GF-D8 (cell line): ENCODE measurements around the gene EWSR1.
"Not testable (repeated sequence)": the region's sequence is repeated elsewhere in the genome, so short reads cannot be mapped to it uniquely, and the experiment has no call there.

Experiments used
- DNase-seq: peaks from one replicate; lab custom pipeline; 2025; lab: John Stamatoyannopoulos, UW

The EWSR1 gene

GRCh38 chr22:29247891-29248290, 20.2 kb upstream of the EWSR1 start:
- not testable (repeated sequence) for DNase-seq

GRCh38 chr22:29251265-29251664, 16.8 kb upstream of the EWSR1 start:
- DNase-seq, result no peak

- DNase-seq, result no peak
Measured at GRCh38 chr22:29251981-29252911, 15.8 kb upstream of the EWSR1 start.

DNA sequence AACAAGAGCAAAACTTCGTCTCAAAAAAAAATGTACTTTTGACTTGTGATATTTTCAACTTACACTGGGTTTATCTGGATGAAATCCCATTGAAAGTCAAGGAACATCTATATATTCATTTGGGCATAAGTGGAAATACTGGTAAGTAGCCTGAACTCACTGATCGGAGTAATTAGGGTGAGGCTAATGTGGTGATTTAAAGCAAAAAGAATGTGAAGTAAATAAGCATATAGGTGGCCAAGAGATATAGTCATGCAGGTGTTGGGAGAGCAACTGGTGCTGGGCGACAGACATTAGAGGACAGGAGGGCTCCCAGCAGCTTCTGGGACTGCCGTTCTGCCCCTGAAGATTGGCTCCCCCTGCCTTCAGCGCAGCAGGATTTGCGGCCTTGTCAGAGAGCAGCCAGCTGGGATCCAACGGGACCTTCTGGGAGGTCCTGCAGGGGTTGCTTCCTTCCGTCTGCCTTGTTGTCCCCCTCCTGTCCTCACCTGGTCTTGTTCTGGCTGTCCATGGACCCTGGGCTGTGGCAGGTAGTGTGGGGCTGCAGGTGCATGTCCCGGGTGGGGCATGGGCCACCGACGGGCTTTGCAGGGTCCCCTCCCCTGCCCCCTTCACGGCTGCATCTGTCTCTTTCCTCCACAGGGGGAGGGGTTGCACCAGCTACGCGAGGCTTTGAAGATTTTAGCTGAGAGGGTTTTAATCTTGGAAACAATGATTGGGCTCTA, 14.3 kb upstream of the EWSR1 start:
- DNase-seq, result no peak

GRCh38 chr22:29254286-29254660, 13.8 kb upstream of the EWSR1 start:
- DNase-seq, result no peak

DNA sequence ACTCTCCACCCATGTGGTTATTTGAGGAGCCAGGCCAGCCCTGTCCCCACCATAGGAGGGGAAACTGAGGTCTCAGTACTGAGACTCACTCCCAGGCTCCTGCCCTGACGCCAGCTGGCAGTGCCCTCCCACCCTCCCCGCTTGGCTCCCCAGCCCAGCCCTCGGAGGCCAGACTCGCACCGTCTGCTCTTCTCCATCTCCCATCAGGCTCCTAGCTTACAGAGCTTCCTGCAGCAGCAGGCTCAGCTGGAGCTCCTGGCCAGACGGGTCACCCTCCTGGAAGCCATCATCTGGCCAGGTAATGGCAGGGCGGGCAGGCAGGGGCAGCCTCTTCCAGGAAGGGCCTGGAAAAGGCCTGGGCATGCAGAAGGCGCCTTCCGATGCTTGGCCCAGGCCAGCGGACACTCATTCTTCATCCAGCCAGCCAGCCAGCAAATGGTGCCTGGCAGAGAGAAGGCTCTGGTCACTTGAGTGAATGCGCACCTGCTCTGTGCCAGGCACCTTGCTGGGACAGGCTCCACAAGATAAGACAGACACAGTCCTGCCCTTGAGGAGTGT, 12.9 kb upstream of the EWSR1 start:
- DNase-seq, result no peak

DNA sequence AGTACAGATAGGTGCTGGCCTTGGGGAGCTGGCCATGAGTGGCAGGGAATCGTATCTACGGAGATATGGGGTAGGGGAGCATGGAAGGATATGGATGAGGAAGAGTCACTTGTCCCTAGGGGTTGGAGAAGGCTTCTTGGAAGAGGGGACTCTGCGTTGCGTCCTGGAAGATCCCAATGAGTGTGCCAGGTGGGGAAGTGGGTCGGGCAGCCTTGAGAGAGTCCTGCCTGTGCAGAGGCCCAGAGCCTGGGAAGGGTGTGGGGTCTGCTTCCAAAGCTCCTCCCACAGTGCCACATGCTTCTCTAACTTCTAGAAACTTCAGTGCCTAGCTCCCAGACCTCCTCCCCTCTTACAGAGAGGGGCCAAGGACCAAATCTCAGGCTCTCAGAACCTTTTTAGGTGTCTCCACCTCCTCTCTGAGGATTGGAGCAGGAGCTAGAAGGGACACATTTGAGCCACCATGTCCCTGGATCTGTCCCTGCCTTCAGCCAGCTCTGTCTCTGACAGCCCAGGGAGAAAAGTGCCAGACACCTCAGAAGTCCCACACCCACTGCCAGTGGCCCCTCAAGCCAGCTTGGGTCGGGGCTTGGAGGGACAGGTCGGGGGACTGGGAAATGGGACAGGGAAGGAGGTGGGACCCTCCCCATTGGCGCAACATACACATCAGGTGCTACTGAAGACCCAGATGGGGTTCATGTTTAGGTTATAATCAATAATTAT, 11.3 kb upstream of the EWSR1 start:
- DNase-seq, result no peak

- no peak for DNase-seq
Measured at GRCh38 chr22:29257751-29258181, 10.3 kb upstream of the EWSR1 start.

- no peak for DNase-seq
Measured at GRCh38 chr22:29258407-29259252, 9.4 kb upstream of the EWSR1 start.

GRCh38 chr22:29259253-29259899, 8.7 kb upstream of the EWSR1 start:
- no peak for DNase-seq

DNA sequence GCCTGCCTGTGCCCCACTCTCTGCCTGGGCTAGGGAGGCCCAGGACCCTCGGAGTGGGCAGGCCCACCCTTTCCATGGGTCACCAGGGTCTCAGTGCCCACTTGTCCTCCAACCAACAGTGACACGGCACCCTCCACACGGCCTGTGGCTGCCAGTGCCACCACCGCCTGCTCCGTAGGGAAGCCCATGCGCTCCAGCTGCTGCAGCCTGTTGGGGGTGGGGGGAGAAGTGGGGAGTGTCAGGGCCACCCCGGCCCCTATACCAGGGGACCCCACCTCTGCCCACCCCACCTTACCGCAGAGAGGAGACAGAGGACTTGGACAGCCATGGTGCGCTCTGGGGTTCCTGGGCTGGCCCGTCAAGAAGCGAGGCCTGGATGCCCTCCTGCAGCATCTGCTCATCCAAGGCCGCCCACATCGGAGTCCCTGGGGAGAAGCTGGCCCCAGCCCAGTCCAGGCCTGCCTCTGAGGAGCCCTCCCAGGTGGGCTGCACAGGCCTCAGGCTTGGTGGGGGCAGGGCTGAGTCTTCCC, 8.0 kb upstream of the EWSR1 start:
- DNase-seq, result no peak

DNA sequence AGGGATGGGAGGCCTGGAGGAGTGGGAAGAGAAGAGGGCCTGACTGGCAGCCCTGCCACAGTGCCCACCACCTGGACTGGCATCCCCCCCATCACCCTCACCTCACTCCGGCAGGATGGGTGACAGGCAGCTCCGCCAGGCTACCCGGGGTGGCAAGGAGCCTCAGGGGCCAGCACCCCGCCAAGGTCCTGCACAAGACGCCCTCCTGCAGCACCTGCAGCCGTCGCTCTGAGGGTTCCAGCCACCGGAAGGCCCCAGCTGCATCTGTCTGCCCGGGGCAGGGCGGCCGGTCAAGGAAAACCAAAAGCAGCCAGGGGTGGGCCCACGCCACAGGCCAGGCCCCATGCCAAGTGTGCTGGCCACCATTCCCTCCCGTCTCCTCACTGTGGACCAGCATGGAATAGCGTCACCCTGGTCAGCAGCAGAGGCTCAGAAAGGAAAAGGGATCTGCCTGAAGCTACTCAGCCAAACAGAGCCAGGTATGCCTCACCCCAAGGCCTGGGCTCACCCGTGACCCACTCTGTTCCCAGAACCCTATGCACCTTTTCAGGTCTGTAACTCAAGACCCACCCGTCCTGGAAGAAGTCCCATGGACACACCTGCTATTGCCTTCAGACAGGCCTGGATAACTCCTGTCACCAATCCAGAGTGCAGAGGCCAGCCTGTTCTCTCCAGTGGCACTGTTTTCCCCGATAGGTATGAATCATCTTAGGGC, 7.3 kb upstream of the EWSR1 start:
- no peak for DNase-seq

DNA sequence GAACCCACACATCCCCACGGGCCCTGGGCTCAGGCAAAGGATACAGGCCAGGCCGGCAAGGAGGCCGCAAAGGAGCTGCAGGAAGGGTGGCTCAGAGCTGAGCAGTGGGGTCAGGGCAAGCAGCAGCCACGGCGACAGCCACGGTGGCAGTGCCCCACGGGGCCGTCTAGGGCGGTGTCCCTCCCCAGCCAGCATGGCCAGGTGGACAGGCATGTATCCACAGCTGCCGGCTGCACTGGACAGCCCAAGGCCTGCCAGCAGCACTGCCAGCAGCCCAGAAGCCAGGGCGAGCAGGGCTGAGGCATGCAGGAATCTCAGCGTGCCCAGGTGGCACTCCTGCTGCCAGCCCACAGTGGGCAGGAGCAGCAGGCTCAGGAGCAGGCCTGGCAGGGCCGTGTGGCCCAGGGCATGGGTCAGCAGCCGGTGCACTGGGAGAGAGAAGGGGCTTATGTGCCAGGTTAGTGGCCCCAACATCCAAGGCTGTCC, 4.2 kb upstream of the EWSR1 start:
- no peak for DNase-seq

GRCh38 chr22:29265305-29265704, 2.8 kb upstream of the EWSR1 start:
- DNase-seq, result no peak

- no peak for DNase-seq
Measured at GRCh38 chr22:29265929-29266328, 2.1 kb upstream of the EWSR1 start.

- no peak for DNase-seq
Measured at GRCh38 chr22:29266564-29267461, 1.3 kb upstream of the EWSR1 start.

DNA sequence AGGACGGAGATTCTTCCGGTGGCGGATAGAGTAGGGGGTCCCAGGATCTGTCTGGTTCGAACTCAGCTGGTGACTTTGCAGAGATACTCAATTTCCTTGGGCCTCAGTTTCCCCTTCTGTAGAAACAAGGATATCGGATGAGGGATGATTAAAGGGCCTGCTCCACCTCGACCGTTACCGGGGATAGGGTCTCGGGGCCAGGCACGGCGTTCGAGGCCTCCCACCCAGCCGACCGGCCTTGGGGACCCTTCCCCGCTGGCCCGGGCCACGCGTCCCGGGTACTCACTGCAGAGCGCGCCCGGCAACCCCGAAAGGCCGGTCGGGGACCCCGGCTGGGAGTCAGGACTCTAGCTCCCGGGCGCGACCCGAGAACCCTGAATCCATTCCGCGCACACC, 608 bp upstream of the EWSR1 start:
- no peak for DNase-seq

GRCh38 chr22:29268511-29269229, 602 bp downstream of the EWSR1 start:
- DNase-seq, result no peak
